ENCODE data around the gene ADAT3. TPM values are rescaled to one million over a fixed set of nuclear protein-coding genes. Genes with fewer than 3 reads are reported as not detected.
A peak's percentile ranks its signal among the peaks of the same experiment; 100 is the strongest.

The ADAT3 gene
- total RNA-seq, result 1 to 10 TPM; 2.3 to 3.0 TPM
- long read RNA-seq, partial matches to known transcripts, result 0 of 1 reads
- long read RNA-seq, other reads (novel, unspliced or antisense), result 1 of 1 reads

GRCh38 chr19:1905110-1905862, at the start of gene ADAT3, which contains the start of gene SCAMP4:
Gene ADAT3, plus strand, starts transcription at chr19:1905399. Its CDS starts 6,649 bp downstream, at chr19:1912048.
Gene SCAMP4, plus strand, starts transcription at chr19:1905399. Its CDS starts 9,621 bp downstream, at chr19:1915020.
- intact Hi-C loops (cut with DNase I), result no loop called here
- DNase-seq, result peak; percentile 100
- peak; percentile 98 for ATAC-seq

GRCh38 chr19:1855828-1856255, 49.4 kb upstream of the ADAT3 start:
- no peak for ATAC-seq
- intact Hi-C loops (cut with DNase I), result no loop called here
- no peak for DNase-seq

- no peak for DNase-seq
- no peak for ATAC-seq
- intact Hi-C loops (cut with DNase I), result no loop called here
These were observed 48.9 kb upstream of the ADAT3 start for GRCh38 chr19:1856345-1856697.

DNA sequence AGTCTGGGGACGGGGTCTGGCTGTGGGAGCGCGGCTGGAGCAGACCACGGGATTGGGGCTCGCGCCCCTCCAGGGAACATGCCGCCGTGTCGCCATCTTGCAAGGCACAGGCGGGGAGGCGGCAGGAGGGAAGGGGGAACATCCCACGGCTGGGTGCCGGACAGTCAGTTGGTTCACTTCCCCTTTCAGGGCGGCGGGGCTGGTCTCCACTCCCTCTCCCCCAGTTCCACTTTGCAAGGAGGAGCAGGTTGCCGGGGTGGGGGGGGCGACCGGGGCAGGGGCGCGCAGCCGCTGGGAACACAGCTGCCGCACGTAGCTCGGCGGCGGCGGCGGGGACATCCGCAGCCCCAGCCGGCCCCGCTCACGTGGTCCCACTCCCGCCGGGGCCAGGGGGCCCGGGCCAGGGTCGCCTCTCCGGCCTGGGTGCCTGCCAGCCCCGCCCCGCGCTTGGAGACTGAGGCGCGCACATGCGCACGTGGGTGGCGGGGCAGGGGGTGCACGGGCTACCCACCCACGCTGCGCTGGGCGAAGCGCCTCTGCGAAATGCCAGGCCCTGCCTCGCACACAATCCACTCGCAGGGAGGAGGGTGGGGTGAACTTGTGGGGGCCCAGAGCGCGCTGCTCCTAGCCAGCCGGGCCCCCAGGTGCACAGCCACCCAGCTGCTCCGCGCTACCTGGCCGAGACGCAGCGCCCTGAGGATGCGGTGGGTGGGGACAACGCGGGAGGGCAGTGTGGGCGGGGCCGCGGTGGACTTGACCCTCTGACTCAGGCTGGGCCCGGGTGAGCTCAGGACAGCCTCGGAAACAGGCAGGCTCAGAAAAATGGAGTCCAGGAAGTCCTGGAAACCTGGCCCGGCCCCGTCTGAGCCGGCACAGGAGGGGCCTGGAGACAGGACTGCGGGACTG, 48.2 kb upstream of the ADAT3 start:
- peak; percentile 90 for DNase-seq
- ATAC-seq, result peak; percentile 25 to 61
- intact Hi-C loops (cut with DNase I), result no loop called here

DNA sequence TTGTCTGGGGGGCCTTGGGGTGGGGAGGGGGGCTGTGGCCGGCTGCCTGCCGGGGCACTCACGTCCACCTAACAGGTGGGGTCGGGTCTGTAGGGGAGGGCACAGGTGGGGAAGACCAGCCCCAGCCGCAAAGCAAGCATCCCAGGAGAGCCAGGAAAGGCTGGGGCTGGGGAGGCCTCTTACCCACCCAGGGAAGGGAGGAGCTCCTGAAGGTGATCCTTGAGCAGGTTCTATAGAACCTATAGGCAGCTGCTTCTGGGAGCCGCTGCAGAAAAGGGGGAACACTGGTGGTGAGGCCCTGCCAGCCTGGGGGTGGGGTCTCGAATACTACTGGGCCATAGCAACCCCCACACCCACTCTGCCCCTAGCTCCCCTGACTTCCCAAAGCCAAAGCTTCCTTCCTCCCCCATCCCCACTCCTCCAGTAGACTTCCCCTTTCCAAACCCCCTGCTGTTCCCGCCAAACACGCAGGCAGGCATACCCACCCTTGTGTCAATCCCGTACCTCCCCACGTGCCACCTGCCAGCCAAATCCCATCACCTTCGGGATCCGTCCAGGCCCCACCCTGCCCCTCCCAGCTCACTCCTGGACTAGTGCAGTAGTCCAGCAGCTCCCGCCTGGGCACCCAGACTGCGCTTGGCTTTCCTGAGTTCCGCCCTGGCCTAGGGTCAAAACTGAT, 47.4 kb upstream of the ADAT3 start:
- intact Hi-C loops (cut with DNase I), result no loop called here
- no peak for DNase-seq
- ATAC-seq, result no peak

- ATAC-seq (no peak), DNase-seq (no peak)
- intact Hi-C loops (cut with DNase I), result no loop called here
These were observed 46.7 kb upstream of the ADAT3 start for GRCh38 chr19:1858412-1859081.

DNA sequence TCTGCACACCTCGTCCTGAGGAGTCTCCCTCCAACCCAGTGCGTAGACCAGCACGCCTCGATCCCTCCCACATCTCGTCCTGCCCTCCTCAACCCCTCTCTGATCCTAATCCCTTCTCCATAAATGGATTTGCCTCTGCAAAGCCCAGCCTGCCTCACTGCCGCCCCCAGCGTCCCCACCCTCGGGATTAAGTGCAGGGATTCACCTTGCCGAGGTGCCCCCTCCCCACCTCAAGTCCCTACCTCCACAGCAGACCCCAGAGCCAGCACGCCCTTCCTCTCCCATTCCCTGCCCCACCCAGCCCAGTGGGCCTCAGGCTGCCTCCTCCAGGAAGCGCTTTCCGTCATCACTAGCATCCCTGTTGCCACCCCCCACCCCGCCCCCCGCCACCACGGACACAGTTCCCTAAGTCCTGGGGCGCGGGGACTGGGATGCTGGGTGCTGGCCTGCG, 45.8 kb upstream of the ADAT3 start:
- intact Hi-C loops (cut with DNase I), result no loop called here
- ATAC-seq (no peak), DNase-seq (no peak)

- no peak for ATAC-seq
- DNase-seq, result peak; percentile 79
- intact Hi-C loops (cut with DNase I), result no loop called here
These were observed 45.0 kb upstream of the ADAT3 start for GRCh38 chr19:1860042-1860775.

DNA sequence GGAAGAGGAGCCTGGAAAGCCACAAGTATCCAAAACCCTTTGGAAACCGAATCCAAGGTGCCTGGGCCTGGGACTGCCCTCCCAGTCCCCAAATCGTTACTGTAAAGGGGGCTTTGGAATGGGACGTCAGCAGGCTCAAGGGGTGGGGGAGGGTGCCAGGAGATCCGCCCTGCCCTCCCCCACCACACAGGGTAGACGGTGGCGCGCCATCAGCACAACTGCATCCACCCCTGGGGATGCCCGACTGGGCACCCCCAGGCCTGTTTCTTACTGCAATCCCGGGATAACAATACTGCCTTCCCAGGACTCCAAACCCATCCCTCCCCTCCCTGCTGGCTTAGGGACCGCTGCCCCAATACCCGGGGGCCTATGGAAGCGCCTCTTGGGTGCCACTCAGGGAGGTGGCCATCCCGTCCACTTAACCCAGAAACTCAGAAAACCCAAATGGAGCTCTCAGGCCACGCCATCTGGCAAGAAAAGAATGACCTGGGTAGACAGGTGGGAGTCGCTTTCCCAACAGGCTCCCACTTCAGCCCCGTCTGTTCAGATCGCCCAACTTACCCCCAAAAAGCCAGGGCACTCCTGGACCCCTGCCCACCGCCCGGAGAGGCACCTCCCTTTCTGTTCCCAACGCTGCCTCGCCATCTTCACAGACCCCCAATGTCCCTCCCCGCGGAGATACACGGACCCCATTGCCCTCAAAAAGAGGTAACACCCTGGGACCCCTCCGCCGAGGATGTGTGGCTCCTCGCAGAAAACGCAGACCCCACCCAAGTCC, 44.2 kb upstream of the ADAT3 start:
- DNase-seq (no peak), ATAC-seq (no peak)
- intact Hi-C loops (cut with DNase I), result no loop called here

DNA sequence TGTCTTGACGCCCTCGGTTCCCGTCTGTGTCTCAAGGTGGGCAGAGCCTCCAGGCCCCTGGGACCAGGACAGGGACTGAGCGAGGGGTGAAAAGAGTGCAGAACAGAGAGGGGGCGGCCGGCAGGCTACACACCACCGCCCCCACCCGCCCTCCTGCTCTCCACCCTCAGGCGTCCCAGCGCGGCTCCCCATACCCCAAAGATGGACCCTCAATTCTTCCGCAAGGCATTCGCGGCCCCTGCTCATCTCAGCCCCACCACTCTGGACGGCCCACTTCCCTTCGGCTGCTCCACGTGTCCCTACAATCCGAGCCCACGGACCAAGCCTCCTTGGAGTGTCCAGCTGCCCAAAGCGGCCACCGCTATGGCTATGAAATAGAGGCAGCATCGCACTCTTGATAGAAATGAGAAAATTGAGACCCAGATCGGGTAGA, 43.6 kb upstream of the ADAT3 start:
- no peak for ATAC-seq
- intact Hi-C loops (cut with DNase I), result no loop called here
- no peak for DNase-seq

GRCh38 chr19:1862068-1862423, 43.2 kb upstream of the ADAT3 start:
- intact Hi-C loops (cut with DNase I), result no loop called here

GRCh38 chr19:1862424-1863327, 42.5 kb upstream of the ADAT3 start:
- ATAC-seq (no peak), DNase-seq (no peak)
- intact Hi-C loops (cut with DNase I), result no loop called here

More at GRCh38 chr19:1862068-1862423, 43.2 kb upstream of the ADAT3 start:
- DNase-seq (no peak), ATAC-seq (no peak)

DNA sequence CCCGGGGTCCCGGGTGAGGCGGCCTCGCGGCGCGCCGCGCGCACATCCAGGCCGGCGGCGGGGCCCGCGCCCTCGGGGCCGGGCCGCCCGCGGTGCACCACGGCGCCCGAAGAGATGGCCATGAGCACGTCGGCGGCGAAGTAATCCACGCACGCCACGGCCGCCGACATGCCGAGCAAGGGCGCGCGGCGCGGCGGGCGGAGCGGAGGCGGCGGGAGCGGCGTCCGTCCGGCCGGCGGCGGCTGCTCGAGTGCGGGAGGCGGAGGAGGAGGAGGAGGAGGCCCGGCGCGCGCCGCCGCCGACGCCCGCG, 41.9 kb upstream of the ADAT3 start, which contains the start of gene KLF16:
TSS of gene KLF16 (minus strand) at position 252 of the 310 bp plus-strand sequence. CDS start at position 170, 82 bp downstream.
- intact Hi-C loops (cut with DNase I), result no loop called here
- no peak for ATAC-seq

DNA sequence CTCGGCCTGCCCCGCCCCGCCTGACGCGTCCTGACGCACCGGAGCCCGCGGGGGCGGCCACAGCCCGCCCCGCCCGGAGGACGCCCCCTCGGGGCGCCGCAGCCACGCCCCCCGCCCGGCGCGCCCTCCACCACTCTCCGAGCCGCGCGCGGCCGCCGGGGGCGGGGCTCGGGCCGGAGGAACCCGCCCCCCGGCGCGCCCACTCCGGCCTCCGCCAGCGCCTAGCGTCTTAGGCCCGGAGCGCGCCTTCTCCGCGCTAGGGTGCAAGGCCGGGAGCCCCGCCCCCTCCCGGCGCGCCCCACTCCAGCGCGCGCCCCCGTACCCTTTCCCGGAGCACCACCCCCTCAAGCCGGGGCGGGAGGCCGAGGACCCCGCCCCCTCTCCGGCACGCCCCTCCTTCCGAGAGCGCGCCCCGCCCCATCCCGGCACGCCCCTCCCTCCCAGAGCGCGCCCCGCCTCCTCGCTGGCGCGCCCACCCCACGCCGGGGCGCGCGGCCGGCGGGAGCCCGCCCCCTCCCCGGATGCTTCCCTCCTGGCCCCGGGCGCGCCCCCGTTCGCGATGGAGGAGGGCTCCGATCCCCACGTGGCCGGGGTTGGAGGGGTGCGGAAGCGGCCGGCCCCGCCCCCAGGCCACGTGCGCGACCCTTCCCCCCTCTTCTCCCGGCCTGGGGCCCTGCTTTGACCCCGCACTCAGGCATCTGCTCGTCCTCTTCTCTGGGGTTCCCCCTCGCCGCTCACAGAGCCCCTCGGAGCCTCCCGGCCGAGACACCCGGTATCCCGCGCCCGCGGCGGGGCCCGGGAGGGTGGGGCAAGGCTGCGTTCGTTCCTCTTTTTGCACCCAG, 41.3 kb upstream of the ADAT3 start:
- intact Hi-C loops (cut with DNase I), result no loop called here

More for the DNA sequence above, 41.9 kb upstream of the ADAT3 start, which contains the start of gene KLF16:
- DNase-seq, result no peak

GRCh38 chr19:1864480-1865171, 40.6 kb upstream of the ADAT3 start:
- intact Hi-C loops (cut with DNase I), result no loop called here

More for the DNA sequence above, 41.3 kb upstream of the ADAT3 start:
- DNase-seq, result peak; percentile 94
- ATAC-seq, result peak; percentile 85 to 87

More at GRCh38 chr19:1864480-1865171, 40.6 kb upstream of the ADAT3 start:
- peak; percentile 84 for DNase-seq
- peak; percentile 67 to 74 for ATAC-seq
